A673 (cell line): ENCODE measurements around the gene SHROOM3. TPM values are rescaled to one million over a fixed set of nuclear protein-coding genes. Genes with fewer than 3 reads are reported as not detected.

ENCODE experiments used
- BruUV-seq: library from RNA; stranded (reverse); fragments of 400-500 nt; replicated peaks from 2 replicates; lab custom pipeline; 2021; lab: Mats Ljungman, UMichigan
- CTCF ChIA-PET: fragments of 300-600 bp; sonication (Branson Sonifier 250); formaldehyde crosslinking; loops from one replicate; lab custom pipeline; 2022; ENCODE audit warnings: antibody characterized with exemption; lab: Charles Lee
- POLR2A ChIA-PET: fragments of 300-600 bp; sonication (Branson Sonifier 250); formaldehyde crosslinking; loops from one replicate; lab custom pipeline; 2022; ENCODE audit warnings: antibody characterized with exemption; ENCODE audit not compliant: low non-redundant PET; lab: Charles Lee
- DNase-seq: peaks from one replicate; pipeline ENCODE4 v3.0.0-alpha.2; 2015; ENCODE audit warnings: low spot score
- H3K27ac ChIP-seq: fragments of 200-600 bp; sonication (generic); 2 replicates; pipeline ENCODE4 v1.5.1; 2016; ENCODE audit warnings: mixed run types, low read depth, mild to moderate bottlenecking, mixed read lengths, antibody characterized with exemption, low read length; ENCODE audit not compliant: poor library complexity, severe bottlenecking
- H3K27me3 ChIP-seq: fragments of 200-600 bp; sonication (generic); replicated peaks from 2 replicates; pipeline ENCODE4 v1.6.1; 2017; ENCODE audit warnings: mixed run types, low read depth, mild to moderate bottlenecking, mixed read lengths, antibody characterized with exemption, low read length; ENCODE audit not compliant: insufficient read depth, poor library complexity
- H3K36me3 ChIP-seq: fragments of 200-600 bp; sonication (generic); 2 replicates; pipeline ENCODE4 v1.6.1; 2016; ENCODE audit warnings: mixed run types, mild to moderate bottlenecking, mixed read lengths, antibody characterized with exemption, low read length; ENCODE audit not compliant: insufficient read depth, poor library complexity, severe bottlenecking
- H3K4me1 ChIP-seq: fragments of 200-600 bp; sonication (generic); 2 replicates; pipeline ENCODE4 v1.6.1; 2017; ENCODE audit warnings: mixed run types, mild to moderate bottlenecking, mixed read lengths, antibody characterized with exemption, low read length; ENCODE audit not compliant: insufficient read depth, poor library complexity, severe bottlenecking
- H3K4me3 ChIP-seq: fragments of 200-600 bp; sonication (generic); 2 replicates; pipeline ENCODE4 v1.5.1; 2016; ENCODE audit warnings: low read depth, mixed run types, mild to moderate bottlenecking, mixed read lengths, low read length; ENCODE audit not compliant: poor library complexity, severe bottlenecking
- H3K9me3 ChIP-seq: fragments of 200-600 bp; sonication (generic); 2 replicates; pipeline ENCODE4 v1.6.1; 2016; ENCODE audit warnings: mixed run types, low read depth, mild to moderate bottlenecking, mixed read lengths, antibody characterized with exemption, low read length; ENCODE audit not compliant: poor library complexity, severe bottlenecking
- CTCF ChIP-seq: fragments of 300-800, 200-600 bp; sonication (generic); conservative IDR thresholded peaks from 2 replicates; pipeline ENCODE4 v1.5.1; 2017; ENCODE audit warnings: low read depth, mild to moderate bottlenecking, antibody characterized with exemption, low read length, moderate library complexity, mixed read lengths
- EZH2 ChIP-seq: fragments of 200-600 bp; sonication (generic); IDR thresholded peaks from 2 replicates; pipeline ENCODE4 v1.6.1; 2017; ENCODE audit warnings: borderline replicate concordance, low read depth, mild to moderate bottlenecking, mixed read lengths, antibody characterized with exemption, low read length; ENCODE audit not compliant: poor library complexity, severe bottlenecking
- intact Hi-C: fragments of 100-400 bp; cut with micrococcal nuclease; formaldehyde crosslinking; loops from one replicate; pipeline ENCODE4 v1.10.0; 2022; ENCODE audit not compliant: unreplicated experiment
- total RNA-seq: library from RNA; stranded (reverse); gene quantifications from 2 replicates; pipeline ENCODE4 v1.2.3, GENCODE V29; 2021

Gene SHROOM3
- total RNA-seq, 1 experiment from 2014 or later: 9.3 TPM

DNA sequence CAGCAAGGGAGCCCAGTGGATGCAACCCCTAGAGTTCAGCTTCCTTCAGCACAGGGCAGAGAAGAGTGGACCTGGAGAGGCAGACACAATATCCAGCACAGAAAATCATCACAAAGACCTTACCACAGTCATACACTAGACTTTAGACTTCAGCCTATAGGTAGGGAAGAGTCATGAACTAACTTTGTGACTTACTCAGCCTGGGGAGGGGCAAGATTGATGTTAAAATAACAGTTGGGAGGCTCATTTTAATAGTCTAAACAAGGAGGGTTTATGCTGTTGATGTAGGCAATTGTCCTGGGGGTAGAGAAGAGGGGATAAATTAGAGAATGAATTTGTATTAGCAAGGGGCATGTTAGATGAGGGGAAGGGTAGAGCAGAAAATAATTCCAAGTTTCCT lies 338.7 kb downstream of the SHROOM3 start:
- Histone ChIP-seq H3K4me3 (no peak overlapping the region), H3K4me1 (no peaks in the 10 kb centered on the region), H3K27me3 (no peaks in the 10 kb centered on the region), H3K9me3 (no peaks in the 10 kb centered on the region), H3K27ac (no peak overlapping the region), H3K36me3 (no peaks in the 10 kb centered on the region)
- BruUV-seq: no TSS peak
- POLR2A ChIA-PET: no interaction called here
- CTCF ChIA-PET: no interaction called here
- intact Hi-C loops: no loop called here
- TF ChIP-seq EZH2 (no peak), CTCF (no peak)
- no peak for DNase-seq

DNA sequence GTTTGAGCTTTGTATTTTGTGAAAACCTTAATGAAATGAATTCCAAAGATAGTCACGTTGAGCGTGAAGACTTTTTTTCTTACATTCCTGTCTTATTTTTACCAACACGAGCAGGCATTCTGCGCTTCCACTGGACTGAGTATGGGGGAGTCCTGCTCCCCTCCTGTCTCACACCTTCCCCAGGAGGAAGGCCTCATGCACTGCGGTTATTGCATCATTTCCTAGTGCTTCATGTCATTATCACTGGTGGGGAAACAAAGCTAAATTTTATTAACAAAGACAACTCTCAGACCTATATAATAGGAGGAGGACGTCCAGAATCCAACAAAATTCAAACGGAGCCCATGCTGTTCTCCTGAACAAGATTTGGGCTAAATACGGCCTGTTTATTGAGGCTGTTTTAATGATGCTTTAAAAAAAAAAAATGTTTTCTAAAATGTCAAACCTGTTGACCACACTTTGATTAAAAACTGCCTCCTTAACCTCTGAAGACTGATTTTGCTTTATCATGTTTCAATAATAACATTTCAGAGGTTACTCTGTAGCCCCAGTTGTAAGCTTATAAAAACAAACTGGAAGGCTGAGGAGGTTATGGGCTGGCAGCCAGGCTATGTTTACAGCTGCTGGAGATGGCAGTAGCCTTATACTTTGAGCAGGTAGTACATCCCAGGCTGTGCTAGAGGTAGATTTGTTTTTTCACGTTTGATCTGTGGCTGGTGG lies 344.9 kb downstream of the SHROOM3 start:
- H3K27ac ChIP-seq: no peak overlapping the region
- intact Hi-C loops: no loop called here
- H3K4me1 ChIP-seq: peaks cover 6% of the 10 kb centered on the region
- no peak overlapping the region for H3K4me3 ChIP-seq
- CTCF ChIA-PET: no interaction called here
- no peaks in the 10 kb centered on the region for H3K36me3 ChIP-seq
- no peaks in the 10 kb centered on the region for H3K9me3 ChIP-seq
- TF ChIP-seq EZH2 (no peak), CTCF (no peak)
- no peak for DNase-seq
- no peaks in the 10 kb centered on the region for H3K27me3 ChIP-seq
- POLR2A ChIA-PET: no interaction called here
- BruUV-seq: no TSS peak

GRCh38 chr4:76780781-76781697 lies 346.0 kb downstream of the SHROOM3 start:
- Histone ChIP-seq H3K36me3 (no peaks in the 10 kb centered on the region), H3K27me3 (no peaks in the 10 kb centered on the region), H3K9me3 (no peaks in the 10 kb centered on the region), H3K4me3 (no peak overlapping the region), H3K27ac (no peak overlapping the region), H3K4me1 (peaks cover 6% of the 10 kb centered on the region)
- TF ChIP-seq CTCF: no peak
- no peak for TF ChIP-seq EZH2
- no TSS peak for BruUV-seq
- intact Hi-C loops: no loop called here
- DNase-seq: no peak
- CTCF ChIA-PET: no interaction called here
- POLR2A ChIA-PET: no interaction called here
